HL-60 (cell line): ENCODE results near the gene PRM3.

ENCODE experiments used
- CTCF ChIP-seq: IDR thresholded peaks from one replicate; pipeline ENCODE4 v1.5.1; 2011; ENCODE audit warnings: low read length, control low read depth, inconsistent platforms; ENCODE audit not compliant: insufficient read depth
- GABPA ChIP-seq: IDR thresholded peaks from 2 replicates; pipeline ENCODE4 v1.6.1; 2012; ENCODE audit warnings: low read depth

- no peak for TF ChIP-seq CTCF
- no peak for TF ChIP-seq GABPA
Measured at GRCh38 chr16:11233727-11234376, 39.6 kb downstream of the PRM3 start.
